ENCODE measurements around the gene ACOD1.

DNA sequence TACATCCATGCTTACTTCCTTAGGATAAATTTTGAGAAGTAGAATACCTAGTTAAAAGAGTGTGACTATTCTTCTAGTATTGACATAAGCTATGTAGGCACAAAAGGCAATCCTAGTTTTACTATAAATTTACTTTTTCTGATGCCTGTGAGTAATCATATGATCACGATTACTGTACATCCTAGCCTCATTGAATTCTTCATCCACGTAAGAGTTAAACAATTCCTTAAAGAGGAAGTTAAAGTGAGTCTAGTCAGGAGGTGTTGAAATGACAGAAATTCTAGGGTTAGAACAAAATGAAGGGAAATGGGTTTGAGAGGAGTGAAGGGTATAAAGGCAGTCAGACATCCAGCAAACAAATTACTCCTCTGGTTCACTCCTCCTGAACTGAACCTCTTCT is at the start of gene ACOD1:
- TF ChIP-seq, protein P1, sequence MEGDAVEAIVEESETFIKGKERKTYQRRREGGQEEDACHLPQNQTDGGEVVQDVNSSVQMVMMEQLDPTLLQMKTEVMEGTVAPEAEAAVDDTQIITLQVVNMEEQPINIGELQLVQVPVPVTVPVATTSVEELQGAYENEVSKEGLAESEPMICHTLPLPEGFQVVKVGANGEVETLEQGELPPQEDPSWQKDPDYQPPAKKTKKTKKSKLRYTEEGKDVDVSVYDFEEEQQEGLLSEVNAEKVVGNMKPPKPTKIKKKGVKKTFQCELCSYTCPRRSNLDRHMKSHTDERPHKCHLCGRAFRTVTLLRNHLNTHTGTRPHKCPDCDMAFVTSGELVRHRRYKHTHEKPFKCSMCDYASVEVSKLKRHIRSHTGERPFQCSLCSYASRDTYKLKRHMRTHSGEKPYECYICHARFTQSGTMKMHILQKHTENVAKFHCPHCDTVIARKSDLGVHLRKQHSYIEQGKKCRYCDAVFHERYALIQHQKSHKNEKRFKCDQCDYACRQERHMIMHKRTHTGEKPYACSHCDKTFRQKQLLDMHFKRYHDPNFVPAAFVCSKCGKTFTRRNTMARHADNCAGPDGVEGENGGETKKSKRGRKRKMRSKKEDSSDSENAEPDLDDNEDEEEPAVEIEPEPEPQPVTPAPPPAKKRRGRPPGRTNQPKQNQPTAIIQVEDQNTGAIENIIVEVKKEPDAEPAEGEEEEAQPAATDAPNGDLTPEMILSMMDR (IDR thresholded peaks at IDR 0.05; ENCODE audit: low read depth, low read length, missing input control): no peak
- TF ChIP-seq TAF1 (conservative IDR thresholded peaks at IDR 0.05): no peak
- TF ChIP-seq GABPA (IDR thresholded peaks at IDR 0.05 in 1 of 2, conservative IDR thresholded peaks at IDR 0.05 in 1 of 2): no peak
- no peak for TF ChIP-seq EGR1 (IDR thresholded peaks at IDR 0.05; ENCODE audit: low read depth in 2 of 2)
- TF ChIP-seq, protein P2, sequence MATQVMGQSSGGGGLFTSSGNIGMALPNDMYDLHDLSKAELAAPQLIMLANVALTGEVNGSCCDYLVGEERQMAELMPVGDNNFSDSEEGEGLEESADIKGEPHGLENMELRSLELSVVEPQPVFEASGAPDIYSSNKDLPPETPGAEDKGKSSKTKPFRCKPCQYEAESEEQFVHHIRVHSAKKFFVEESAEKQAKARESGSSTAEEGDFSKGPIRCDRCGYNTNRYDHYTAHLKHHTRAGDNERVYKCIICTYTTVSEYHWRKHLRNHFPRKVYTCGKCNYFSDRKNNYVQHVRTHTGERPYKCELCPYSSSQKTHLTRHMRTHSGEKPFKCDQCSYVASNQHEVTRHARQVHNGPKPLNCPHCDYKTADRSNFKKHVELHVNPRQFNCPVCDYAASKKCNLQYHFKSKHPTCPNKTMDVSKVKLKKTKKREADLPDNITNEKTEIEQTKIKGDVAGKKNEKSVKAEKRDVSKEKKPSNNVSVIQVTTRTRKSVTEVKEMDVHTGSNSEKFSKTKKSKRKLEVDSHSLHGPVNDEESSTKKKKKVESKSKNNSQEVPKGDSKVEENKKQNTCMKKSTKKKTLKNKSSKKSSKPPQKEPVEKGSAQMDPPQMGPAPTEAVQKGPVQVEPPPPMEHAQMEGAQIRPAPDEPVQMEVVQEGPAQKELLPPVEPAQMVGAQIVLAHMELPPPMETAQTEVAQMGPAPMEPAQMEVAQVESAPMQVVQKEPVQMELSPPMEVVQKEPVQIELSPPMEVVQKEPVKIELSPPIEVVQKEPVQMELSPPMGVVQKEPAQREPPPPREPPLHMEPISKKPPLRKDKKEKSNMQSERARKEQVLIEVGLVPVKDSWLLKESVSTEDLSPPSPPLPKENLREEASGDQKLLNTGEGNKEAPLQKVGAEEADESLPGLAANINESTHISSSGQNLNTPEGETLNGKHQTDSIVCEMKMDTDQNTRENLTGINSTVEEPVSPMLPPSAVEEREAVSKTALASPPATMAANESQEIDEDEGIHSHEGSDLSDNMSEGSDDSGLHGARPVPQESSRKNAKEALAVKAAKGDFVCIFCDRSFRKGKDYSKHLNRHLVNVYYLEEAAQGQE (IDR thresholded peaks at IDR 0.05): no peak

Data from liver (tissue), 3 donors.